Astrocyte of the hippocampus (primary cell): ENCODE data around the gene ATG101.
A peak's percentile ranks its signal among the peaks of the same experiment; 100 is the strongest.

Experiments used
- DNase-seq: peaks from one replicate; pipeline ENCODE4 v3.0.0; 2011; ENCODE audit warnings: low read depth, low spot score

The ATG101 gene

GRCh38 chr12:52042706-52043385 lies 26.9 kb upstream of the ATG101 start:
- no peak for DNase-seq

- no peak for DNase-seq
These were observed 26.2 kb upstream of the ATG101 start for GRCh38 chr12:52043386-52044212.

DNA sequence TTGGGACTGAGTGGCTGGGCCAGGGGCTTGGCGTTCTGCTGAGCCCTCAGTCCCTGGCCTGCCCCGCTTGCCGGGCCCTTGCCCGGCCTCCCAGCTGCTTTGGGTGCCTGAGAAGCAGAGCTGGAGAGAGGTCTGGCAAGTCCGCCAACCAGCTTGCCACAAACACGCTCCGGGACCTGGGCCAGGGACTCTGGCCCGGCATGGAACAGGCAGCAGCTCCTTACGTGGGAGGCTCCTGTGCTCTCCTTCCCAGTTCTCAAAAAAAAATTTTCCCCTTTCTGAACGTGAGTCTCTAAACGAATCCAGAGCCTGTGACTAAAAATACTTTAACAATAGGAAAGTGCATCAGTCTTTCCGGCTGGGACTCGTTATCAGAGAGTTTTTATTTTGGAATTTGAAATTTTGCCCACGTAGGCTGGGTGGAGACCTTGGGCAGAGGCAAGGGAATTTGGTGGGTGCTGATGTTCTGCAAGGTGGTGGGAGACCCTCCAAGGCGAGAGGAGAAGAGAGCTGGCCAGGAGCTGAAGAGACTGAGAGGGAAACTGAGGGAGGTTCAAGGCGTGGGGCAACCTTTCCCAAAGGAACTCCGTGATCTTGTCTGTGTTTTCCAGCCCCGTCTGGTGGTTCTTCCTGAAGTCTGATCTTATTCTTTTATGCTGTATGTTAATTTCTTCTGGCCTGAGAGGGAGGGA lies 25.3 kb upstream of the ATG101 start:
- DNase-seq = peak; percentile 91

DNA sequence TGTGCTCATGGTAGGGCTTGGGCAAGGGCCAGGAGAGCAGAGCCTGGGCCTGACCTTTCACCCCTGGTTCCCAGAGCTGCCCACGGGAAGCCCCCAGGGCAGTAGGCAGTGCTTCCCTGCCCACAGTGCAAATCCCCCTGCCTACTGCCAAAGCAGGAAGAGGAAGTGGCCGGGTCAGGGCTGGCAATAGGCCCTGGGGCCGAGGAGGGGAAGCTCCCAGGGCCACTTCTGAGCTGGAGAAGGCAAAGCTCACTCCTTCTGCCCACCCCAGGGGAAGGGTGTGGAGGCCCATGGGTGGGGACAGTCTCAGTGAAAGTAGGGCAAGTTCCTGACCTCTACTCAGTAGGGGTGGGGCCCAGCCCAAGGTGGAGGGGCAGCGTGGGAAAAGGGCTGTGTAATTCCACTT lies 24.0 kb upstream of the ATG101 start:
- DNase-seq = no peak

GRCh38 chr12:52046859-52047258 lies 22.9 kb upstream of the ATG101 start:
- DNase-seq = no peak

- DNase-seq = no peak
These were observed 20.5 kb upstream of the ATG101 start for GRCh38 chr12:52049286-52049685.

DNA sequence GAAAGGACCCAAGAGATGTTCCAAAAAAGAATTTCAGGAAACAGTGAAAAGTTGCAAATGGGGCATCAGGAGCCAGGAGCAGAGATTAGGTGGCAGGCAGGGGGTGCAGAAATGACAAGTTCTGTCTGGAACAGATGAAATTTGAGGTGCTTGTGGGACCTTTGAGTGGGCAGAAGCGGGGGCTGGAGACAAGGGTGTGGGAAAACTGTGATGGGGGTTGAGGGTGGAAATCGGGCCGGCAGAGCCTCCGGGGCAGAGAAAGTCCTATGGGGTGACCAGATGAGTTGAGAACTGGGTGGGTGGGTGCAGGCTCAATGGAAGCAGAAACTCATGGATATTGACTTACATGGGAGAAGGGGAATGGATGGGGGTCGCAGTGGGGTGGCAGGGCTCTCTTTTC lies 20.1 kb upstream of the ATG101 start:
- DNase-seq = no peak

DNA sequence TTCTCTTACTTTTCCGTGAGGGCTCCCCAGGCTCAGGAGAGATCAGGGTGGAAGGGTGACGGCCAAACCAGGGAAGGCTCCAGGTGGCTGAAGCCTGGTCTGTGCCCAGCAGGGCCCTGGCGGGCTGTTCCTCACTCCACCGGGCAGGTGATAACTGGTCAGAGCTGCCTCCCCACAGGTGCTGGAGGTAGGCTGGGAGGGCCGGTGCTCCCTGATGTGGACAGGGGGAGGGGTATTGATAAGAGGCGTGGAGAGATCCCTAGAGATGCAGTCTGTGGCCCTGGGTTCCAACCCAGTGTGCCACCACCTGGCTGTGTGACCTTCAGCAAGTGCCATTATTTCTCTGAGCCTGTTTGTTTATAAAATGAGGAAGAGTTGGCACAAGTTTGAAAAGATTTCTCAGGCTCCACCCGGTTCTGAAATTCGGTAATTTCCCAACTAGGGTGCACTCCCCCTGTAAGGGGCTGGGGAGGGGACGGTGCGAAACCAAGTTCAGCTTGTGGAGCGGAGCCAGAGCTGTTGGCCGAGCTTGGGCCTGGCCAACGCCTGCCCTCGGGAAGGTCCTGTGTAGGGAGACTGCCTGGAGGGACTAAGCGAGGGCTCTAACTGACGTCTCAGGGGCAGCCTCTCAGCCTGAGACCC lies 19.5 kb upstream of the ATG101 start:
- DNase-seq = no peak

- DNase-seq = peak; percentile 98
These were observed 18.8 kb upstream of the ATG101 start, which contains the start of gene NR4A1 for GRCh38 chr12:52050758-52051541. Gene NR4A1 (plus strand): TSS chr12:52051442. CDS start chr12:52054329, 2,887 bp downstream.

GRCh38 chr12:52052468-52053186 lies 17.2 kb upstream of the ATG101 start:
- no peak for DNase-seq

DNA sequence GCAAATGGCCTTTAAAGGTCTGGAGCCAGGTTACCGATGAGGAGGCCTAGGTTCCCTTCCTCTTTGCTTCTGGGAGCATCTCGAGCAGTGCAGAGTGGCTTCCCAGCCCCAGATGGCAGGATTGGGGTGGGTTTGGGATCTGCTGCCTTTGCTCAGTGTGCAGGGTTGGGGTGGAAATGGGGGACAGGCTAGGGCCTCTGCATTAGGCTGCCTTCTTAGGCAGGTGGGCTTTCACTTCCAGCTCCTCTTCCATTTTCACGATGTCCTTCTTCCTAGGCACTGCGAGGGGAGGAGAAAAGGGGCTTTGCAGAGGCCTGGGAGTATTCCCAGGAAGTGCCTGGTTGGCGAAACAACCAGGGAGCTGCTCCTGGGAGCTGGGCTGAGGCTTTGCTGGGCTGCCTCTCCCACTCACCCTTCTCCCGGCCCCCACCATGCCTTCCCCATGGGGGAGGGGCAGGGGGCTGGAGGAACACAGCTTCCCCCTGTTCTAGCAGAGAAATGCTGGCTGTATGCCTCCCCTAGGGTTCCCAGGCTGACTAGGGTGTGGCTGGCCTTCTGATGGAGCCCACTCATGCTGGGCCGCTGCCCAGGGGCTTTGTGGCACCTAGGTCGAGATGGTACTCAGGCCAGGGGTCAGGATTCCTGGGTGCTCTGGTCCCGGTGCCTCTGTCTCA lies 16.1 kb upstream of the ATG101 start:
- peak; percentile 32 for DNase-seq

DNA sequence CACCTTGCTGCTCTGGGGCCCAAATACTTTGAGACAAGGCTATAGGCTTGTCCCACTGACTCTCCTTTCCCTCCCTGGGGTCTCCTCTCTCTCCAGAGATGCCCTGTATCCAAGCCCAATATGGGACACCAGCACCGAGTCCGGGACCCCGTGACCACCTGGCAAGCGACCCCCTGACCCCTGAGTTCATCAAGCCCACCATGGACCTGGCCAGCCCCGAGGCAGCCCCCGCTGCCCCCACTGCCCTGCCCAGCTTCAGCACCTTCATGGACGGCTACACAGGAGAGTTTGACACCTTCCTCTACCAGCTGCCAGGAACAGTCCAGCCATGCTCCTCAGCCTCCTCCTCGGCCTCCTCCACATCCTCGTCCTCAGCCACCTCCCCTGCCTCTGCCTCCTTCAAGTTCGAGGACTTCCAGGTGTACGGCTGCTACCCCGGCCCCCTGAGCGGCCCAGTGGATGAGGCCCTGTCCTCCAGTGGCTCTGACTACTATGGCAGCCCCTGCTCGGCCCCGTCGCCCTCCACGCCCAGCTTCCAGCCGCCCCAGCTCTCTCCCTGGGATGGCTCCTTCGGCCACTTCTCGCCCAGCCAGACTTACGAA lies 15.4 kb upstream of the ATG101 start:
- DNase-seq = no peak

GRCh38 chr12:52054833-52055730 lies 14.7 kb upstream of the ATG101 start:
- no peak for DNase-seq

DNA sequence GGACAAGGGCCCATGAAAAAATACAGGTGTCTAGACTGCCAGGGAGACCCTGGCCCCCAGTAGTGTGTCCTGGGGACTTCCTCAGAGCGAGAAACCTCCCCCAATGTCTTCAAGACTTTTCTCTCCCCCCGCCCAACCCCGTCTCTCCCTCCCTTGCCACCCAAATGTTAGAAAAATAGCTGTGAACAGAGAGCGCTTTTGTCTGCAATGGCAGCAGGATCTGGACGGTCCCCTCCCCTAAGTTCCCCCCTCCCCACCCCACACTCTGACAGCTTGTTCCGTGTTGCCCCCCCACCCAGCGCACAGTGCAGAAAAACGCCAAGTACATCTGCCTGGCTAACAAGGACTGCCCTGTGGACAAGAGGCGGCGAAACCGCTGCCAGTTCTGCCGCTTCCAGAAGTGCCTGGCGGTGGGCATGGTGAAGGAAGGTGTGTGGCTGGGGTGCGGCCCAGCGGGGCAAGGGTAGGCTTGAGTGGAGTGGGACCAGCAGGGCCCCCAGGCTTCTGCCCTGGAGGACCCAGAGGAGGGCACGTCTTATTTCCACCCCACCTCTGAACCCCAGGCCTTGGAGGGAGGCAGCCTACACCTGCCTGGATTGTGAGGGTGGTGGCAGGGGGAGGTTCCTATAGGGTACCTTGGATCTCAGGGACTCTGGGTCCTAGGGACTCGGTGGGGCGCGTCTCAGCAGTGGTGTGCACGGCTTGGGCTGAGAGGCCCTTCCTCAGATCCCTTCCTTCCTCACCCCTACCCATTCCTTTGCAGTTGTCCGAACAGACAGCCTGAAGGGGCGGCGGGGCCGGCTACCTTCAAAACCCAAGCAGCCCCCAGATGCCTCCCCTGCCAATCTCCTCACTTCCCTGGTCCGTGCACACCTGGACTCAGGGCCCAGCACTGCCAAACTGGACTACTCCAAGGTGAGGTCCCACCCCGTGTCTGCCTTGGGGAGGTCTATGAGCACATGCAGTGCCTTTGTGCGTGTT lies 13.8 kb upstream of the ATG101 start:
- DNase-seq = no peak

DNA sequence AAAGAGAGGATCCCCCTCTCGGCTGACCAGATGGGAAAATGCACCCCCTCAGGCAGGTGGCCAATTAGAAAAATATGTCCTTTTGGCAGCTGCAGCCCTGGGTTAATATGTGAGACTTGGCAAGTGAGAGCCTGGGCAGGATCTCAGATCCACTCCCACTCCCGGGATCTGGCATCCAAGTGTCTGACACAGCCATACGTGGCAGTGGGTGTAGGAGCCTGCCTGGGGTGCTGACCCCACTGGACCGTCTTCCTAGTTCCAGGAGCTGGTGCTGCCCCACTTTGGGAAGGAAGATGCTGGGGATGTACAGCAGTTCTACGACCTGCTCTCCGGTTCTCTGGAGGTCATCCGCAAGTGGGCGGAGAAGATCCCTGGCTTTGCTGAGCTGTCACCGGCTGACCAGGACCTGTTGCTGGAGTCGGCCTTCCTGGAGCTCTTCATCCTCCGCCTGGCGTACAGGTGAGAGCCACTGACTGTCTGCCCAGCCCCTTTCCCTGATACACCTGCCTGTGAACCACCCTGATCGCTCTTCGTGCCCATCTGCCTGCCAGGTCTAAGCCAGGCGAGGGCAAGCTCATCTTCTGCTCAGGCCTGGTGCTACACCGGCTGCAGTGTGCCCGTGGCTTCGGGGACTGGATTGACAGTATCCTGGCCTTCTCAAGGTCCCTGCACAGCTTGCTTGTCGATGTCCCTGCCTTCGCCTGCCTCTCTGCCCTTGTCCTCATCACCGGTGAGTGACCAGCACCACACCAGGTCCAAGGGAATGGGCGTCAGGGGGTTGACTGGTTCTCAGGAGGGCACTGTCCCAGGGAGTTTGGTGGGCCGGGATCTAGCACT lies 12.8 kb upstream of the ATG101 start:
- no peak for DNase-seq
